H9 (cell line): ENCODE measurements around the gene AIMP2. TPM values are rescaled to one million over a fixed set of nuclear protein-coding genes. Genes with fewer than 3 reads are reported as not detected.
A peak's percentile ranks its signal among the peaks of the same experiment; 100 is the strongest.

Source experiments
- DNase-seq: peaks from one replicate; pipeline ENCODE4 v3.0.0-alpha.2; 2017
- H2AFZ ChIP-seq: one replicate; pipeline ENCODE4 v1.6.1; 2013; ENCODE audit warnings: mild to moderate bottlenecking, low read length, control low read depth, moderate library complexity
- H2AK5ac ChIP-seq: 2 replicates; pipeline ENCODE4 v1.6.1; 2013; ENCODE audit warnings: low read length, control low read depth, mixed read lengths; ENCODE audit not compliant: insufficient read length
- H2BK120ac ChIP-seq: one replicate; pipeline ENCODE4 v1.6.1; 2013; ENCODE audit warnings: low read depth, mild to moderate bottlenecking, low read length, control low read depth, inconsistent platforms; ENCODE audit not compliant: poor library complexity, severe bottlenecking
- H2BK12ac ChIP-seq: 2 replicates; pipeline ENCODE4 v1.6.1; 2013; ENCODE audit warnings: low read length, control low read depth, mixed read lengths, low read depth; ENCODE audit not compliant: insufficient read length
- H2BK15ac ChIP-seq: 2 replicates; pipeline ENCODE4 v1.6.1; 2013; ENCODE audit warnings: low read depth, low read length, control low read depth
- H2BK20ac ChIP-seq: one replicate; pipeline ENCODE4 v1.6.1; 2013; ENCODE audit warnings: low read depth, mild to moderate bottlenecking, low read length, control low read depth, inconsistent platforms; ENCODE audit not compliant: poor library complexity, severe bottlenecking
- H2BK5ac ChIP-seq: 2 replicates; pipeline ENCODE4 v1.6.1; 2013; ENCODE audit warnings: low read length, control low read depth, mixed read lengths; ENCODE audit not compliant: insufficient read length
- H3K14ac ChIP-seq: 2 replicates; pipeline ENCODE4 v1.6.1; 2013; ENCODE audit warnings: low read length, control low read depth; ENCODE audit not compliant: insufficient read depth
- H3K18ac ChIP-seq: 2 replicates; pipeline ENCODE4 v1.6.1; 2013; ENCODE audit warnings: low read depth, mild to moderate bottlenecking, mixed read lengths, low read length, control low read depth; ENCODE audit not compliant: insufficient read length
- H3K23ac ChIP-seq: 2 replicates; pipeline ENCODE4 v1.6.1; 2013; ENCODE audit warnings: low read length, control low read depth, mixed read lengths, low read depth; ENCODE audit not compliant: insufficient read length
- H3K23me2 ChIP-seq: 2 replicates; pipeline ENCODE4 v1.6.1; 2013; ENCODE audit warnings: low read depth, mild to moderate bottlenecking, mixed read lengths, low read length, control low read depth; ENCODE audit not compliant: insufficient read length, poor library complexity, severe bottlenecking
- H3K27ac ChIP-seq: 2 replicates; pipeline ENCODE4 v1.5.1; 2013; ENCODE audit warnings: low read length, control low read depth, mixed read lengths, low read depth; ENCODE audit not compliant: insufficient read length
- H3K27me3 ChIP-seq: 2 replicates; pipeline ENCODE4 v1.6.1; 2013; ENCODE audit warnings: low read length, control low read depth, inconsistent platforms; ENCODE audit not compliant: insufficient read depth
- H3K4ac ChIP-seq: 2 replicates; pipeline ENCODE4 v1.6.1; 2013; ENCODE audit warnings: low read depth, mild to moderate bottlenecking, control low read depth, inconsistent platforms, low read length, moderate library complexity
- H3K4me1 ChIP-seq: 2 replicates; pipeline ENCODE4 v1.6.1; 2013; ENCODE audit warnings: low read length, control low read depth, inconsistent platforms; ENCODE audit not compliant: insufficient read depth
- H3K4me2 ChIP-seq: 2 replicates; pipeline ENCODE4 v1.6.1; 2013; ENCODE audit warnings: low read length, control low read depth, mixed read lengths; ENCODE audit not compliant: insufficient read length, insufficient read depth
- H3K56ac ChIP-seq: 2 replicates; pipeline ENCODE4 v1.6.1; 2013; ENCODE audit warnings: low read depth, mild to moderate bottlenecking, mixed read lengths, low read length, control low read depth; ENCODE audit not compliant: insufficient read length
- H3K79me1 ChIP-seq: 2 replicates; pipeline ENCODE4 v1.6.1; 2013; ENCODE audit warnings: low read depth, mild to moderate bottlenecking, moderate library complexity, low read length, control low read depth, inconsistent platforms; ENCODE audit not compliant: insufficient read depth, poor library complexity, severe bottlenecking
- H3K79me2 ChIP-seq: 2 replicates; pipeline ENCODE4 v1.6.1; 2013; ENCODE audit warnings: low read length, control low read depth, inconsistent platforms; ENCODE audit not compliant: insufficient read depth
- H3K9ac ChIP-seq: 2 replicates; pipeline ENCODE4 v1.6.1; 2013; ENCODE audit warnings: low read length, control low read depth, mixed read lengths; ENCODE audit not compliant: insufficient read length; ENCODE audit errors: extremely low read depth
- H3K9me3 ChIP-seq: one replicate; pipeline ENCODE4 v1.6.1; 2013; ENCODE audit warnings: low read depth, low read length, inconsistent platforms; ENCODE audit not compliant: control insufficient read depth
- H3T11ph ChIP-seq: one replicate; pipeline ENCODE4 v1.6.1; 2013; ENCODE audit warnings: mild to moderate bottlenecking, low read length, control low read depth, inconsistent platforms
- H4K20me1 ChIP-seq: one replicate; pipeline ENCODE4 v1.6.1; 2013; ENCODE audit not compliant: control insufficient read depth, insufficient read length, insufficient read depth
- H4K5ac ChIP-seq: 2 replicates; pipeline ENCODE4 v1.6.1; 2013; ENCODE audit warnings: low read depth, mild to moderate bottlenecking, mixed read lengths, low read length, control low read depth; ENCODE audit not compliant: insufficient read length
- H4K8ac ChIP-seq: replicated peaks from 2 replicates; pipeline ENCODE4 v1.6.1; 2013; ENCODE audit warnings: low read length, control low read depth, mixed read lengths, low read depth; ENCODE audit not compliant: insufficient read length
- H4K91ac ChIP-seq: 2 replicates; pipeline ENCODE4 v1.6.1; 2013; ENCODE audit warnings: low read depth, mild to moderate bottlenecking, moderate library complexity, mixed read lengths, low read length, control low read depth; ENCODE audit not compliant: insufficient read length
- H3K27ac Mint-ChIP-seq, 3 experiments: 2 replicates in 2 of 3; 3 replicates in 1 of 3; pipeline ENCODE4 v1.8.0; 2020 to 2021; ENCODE audit warnings: mixed read lengths in 3 of 3, mild to moderate bottlenecking in 1 of 3, moderate library complexity in 1 of 3
- H3K27me3 Mint-ChIP-seq: 2 replicates; pipeline ENCODE4 v1.8.0; 2021; ENCODE audit warnings: low read depth, mild to moderate bottlenecking, moderate library complexity, mixed read lengths
- H3K36me3 Mint-ChIP-seq, 3 experiments: 2 replicates in 2 of 3; 3 replicates in 1 of 3; pipeline ENCODE4 v1.8.0; 2020 to 2021; ENCODE audit warnings: low read depth in 3 of 3, mixed read lengths in 3 of 3; ENCODE audit not compliant: insufficient read depth in 1 of 3
- H3K4me1 Mint-ChIP-seq, 2 experiments: 2 replicates each; pipeline ENCODE4 v1.8.0; 2020; ENCODE audit warnings: mixed read lengths in 2 of 2
- H3K4me3 Mint-ChIP-seq, 2 experiments: 2 replicates in 1 of 2; 3 replicates in 1 of 2; pipeline ENCODE4 v1.8.0; 2020 to 2021; ENCODE audit warnings: mild to moderate bottlenecking in 2 of 2, mixed read lengths in 2 of 2, moderate library complexity in 1 of 2
- H3K9me3 Mint-ChIP-seq, 2 experiments: 2 replicates in 1 of 2; 3 replicates in 1 of 2; pipeline ENCODE4 v1.8.0; 2020; ENCODE audit warnings: mild to moderate bottlenecking in 2 of 2, mixed read lengths in 2 of 2, moderate library complexity in 1 of 2
- WGBS: extraction: QIAGEN DNeasy Blood & Tissue Kit; methylation state at CpG from one replicate; pipeline ENCODE4 v1.1.7; 2013; ENCODE audit warnings: missing lambda C conversion rate, low lambda C conversion rate, mixed read lengths; ENCODE audit not compliant: insufficient read length; ENCODE audit errors: extremely low coverage; 5-methylcytosine and 5-hydroxymethylcytosine counted together
- total RNA-seq: library from RNA; stranded (reverse); gene quantifications from 2 replicates; pipeline ENCODE4 v1.2.1, GENCODE V29; 2021
- TF ChIP-seq, protein P1 (sequence below): fragments of 200-600 bp; sonication (generic); conservative IDR thresholded peaks from 3 replicates; pipeline ENCODE4 v1.8.0; 2021; ENCODE audit warnings: antibody characterized with exemption, mild to moderate bottlenecking

The AIMP2 gene
- total RNA-seq, 1 experiment from 2014 or later = 78.2 TPM

DNA sequence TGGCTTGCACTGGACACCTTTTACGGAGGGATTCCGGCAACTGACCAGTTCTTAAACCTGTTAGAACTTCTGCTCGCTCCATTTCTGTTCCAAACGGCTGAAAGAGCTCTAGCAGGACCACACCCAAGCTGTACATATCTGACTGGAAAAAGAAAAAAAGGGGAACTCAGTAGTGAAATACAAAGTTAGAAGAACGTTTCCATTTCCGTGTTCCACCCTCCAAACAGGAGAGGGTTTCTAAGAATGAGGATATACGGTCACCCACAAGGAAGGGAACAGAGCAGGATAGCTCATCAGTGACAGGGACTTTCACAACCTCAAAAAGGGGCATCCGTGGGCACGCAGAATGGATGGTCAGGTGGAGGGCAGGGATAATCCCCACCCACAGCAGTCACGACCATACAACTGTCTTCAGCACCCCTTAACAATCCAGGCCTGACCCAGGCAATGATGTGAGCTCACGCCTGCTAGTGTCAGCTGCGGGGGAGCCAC, 17.8 kb downstream of the AIMP2 start:
- no peak overlapping the region for H2BK5ac ChIP-seq
- H3K27ac ChIP-seq = no peak overlapping the region
- no peak overlapping the region for H2BK20ac ChIP-seq
- peak overlapping the region in 2 of 3 experiments; percentile 50 to 79; a peak in 3 of 7 replicates for H3K27ac Mint-ChIP-seq
- H3K9me3 Mint-ChIP-seq = no peaks in the 10 kb centered on the region
- WGBS = no CpG with 5 or more reads among the region's 12 CpGs
- no peak overlapping the region for H3K14ac ChIP-seq
- no peak overlapping the region for H2BK15ac ChIP-seq
- no peak overlapping the region for H4K91ac ChIP-seq
- H3K27me3 Mint-ChIP-seq = no peaks in the 10 kb centered on the region
- no peak overlapping the region for H2BK120ac ChIP-seq
- H3K27me3 ChIP-seq = no peaks in the 10 kb centered on the region
- no peaks in the 10 kb centered on the region for H3K4me1 ChIP-seq
- no peaks in the 10 kb centered on the region for H3K23me2 ChIP-seq
- no peak overlapping the region for H2AK5ac ChIP-seq
- H3K4me2 ChIP-seq = no peak overlapping the region
- TF ChIP-seq, protein P1, sequence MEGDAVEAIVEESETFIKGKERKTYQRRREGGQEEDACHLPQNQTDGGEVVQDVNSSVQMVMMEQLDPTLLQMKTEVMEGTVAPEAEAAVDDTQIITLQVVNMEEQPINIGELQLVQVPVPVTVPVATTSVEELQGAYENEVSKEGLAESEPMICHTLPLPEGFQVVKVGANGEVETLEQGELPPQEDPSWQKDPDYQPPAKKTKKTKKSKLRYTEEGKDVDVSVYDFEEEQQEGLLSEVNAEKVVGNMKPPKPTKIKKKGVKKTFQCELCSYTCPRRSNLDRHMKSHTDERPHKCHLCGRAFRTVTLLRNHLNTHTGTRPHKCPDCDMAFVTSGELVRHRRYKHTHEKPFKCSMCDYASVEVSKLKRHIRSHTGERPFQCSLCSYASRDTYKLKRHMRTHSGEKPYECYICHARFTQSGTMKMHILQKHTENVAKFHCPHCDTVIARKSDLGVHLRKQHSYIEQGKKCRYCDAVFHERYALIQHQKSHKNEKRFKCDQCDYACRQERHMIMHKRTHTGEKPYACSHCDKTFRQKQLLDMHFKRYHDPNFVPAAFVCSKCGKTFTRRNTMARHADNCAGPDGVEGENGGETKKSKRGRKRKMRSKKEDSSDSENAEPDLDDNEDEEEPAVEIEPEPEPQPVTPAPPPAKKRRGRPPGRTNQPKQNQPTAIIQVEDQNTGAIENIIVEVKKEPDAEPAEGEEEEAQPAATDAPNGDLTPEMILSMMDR = peak; percentile 9; the same call in 1 of the 3 replicates
- H3K79me1 ChIP-seq = no peaks in the 10 kb centered on the region
- no peak overlapping the region for H4K5ac ChIP-seq
- H3K4ac ChIP-seq = no peak overlapping the region
- H3K4me3 Mint-ChIP-seq = no peak overlapping the region
- no peak overlapping the region for H3K18ac ChIP-seq
- no peaks in the 10 kb centered on the region for H4K20me1 ChIP-seq
- H3K56ac ChIP-seq = no peak overlapping the region
- no peaks in the 10 kb centered on the region for H3K9me3 ChIP-seq
- peaks cover 49 to 96% (median 84%) of the 10 kb centered on the region in 3 experiments for H3K36me3 Mint-ChIP-seq
- H3K23ac ChIP-seq = no peak overlapping the region
- H2AFZ ChIP-seq = no peak overlapping the region
- H4K8ac ChIP-seq = no peak overlapping the region
- no peak overlapping the region for H3K9ac ChIP-seq
- no peak overlapping the region for H3T11ph ChIP-seq
- H3K79me2 ChIP-seq = no peaks in the 10 kb centered on the region
- H3K4me1 Mint-ChIP-seq = peaks cover 2 to 4% of the 10 kb centered on the region in 2 experiments; a peak in 1 of 4 replicates
- no peak overlapping the region for H2BK12ac ChIP-seq
- DNase-seq = no peak
